Testis (tissue), 3 donors: ENCODE data around the gene MMP23B. TPM values are rescaled to one million over a fixed set of nuclear protein-coding genes. Genes with fewer than 3 reads are reported as not detected.

Experiments used
- DNase-seq: peaks from one replicate; pipeline ENCODE4 v3.0.0-alpha.2; 2019
- H3K27ac ChIP-seq, 2 donors: fragments of 200-600 bp; sonication (generic); one replicate each; pipeline ENCODE4 v1.5.1; 2019
- H3K27me3 ChIP-seq: fragments of 200-600 bp; sonication (generic); one replicate; pipeline ENCODE4 v1.5.1; 2019
- H3K36me3 ChIP-seq: fragments of 200-600 bp; sonication (generic); one replicate; pipeline ENCODE4 v1.5.1; 2017; ENCODE audit warnings: low read depth; ENCODE audit errors: missing control alignments
- H3K4me1 ChIP-seq: fragments of 200-600 bp; sonication (generic); one replicate; pipeline ENCODE4 v1.5.1; 2019
- H3K4me3 ChIP-seq, 2 donors: fragments of 200-600 bp; sonication (generic); one replicate each; pipeline ENCODE4 v1.5.1; 2017 to 2019
- H3K9me3 ChIP-seq: fragments of 200-600 bp; sonication (generic); one replicate; pipeline ENCODE4 v1.5.1; 2017
- POLR2A ChIP-seq: fragments of 450-650 bp; IDR thresholded peaks from one replicate; pipeline ENCODE4 v1.6.1; 2017; ENCODE audit warnings: antibody characterized with exemption, mild to moderate bottlenecking, moderate library complexity
- WGBS, 2 donors: methylation state at CpG; one replicate each; pipeline ENCODE4 v1.1.5; 2018; 5-methylcytosine and 5-hydroxymethylcytosine counted together
- intact Hi-C: fragments of 100-400 bp; cut with DNase I; formaldehyde crosslinking; loops from one replicate; pipeline ENCODE4 v1.15.1; 2023; ENCODE audit warnings: low total_unique reads
- polyA plus RNA-seq: library from polyadenylated mRNA; stranded (reverse); fragments of 350-450 nt; fragmentation: Illumina TruSeq; extraction: RNeasy Lipid Tissue Mini Kit (QIAGEN cat#74804); gene quantifications from one replicate; pipeline ENCODE4 v1.2.3, GENCODE V29; 2014; ENCODE audit warnings: low read depth, low replicate concordance; ENCODE audit not compliant: insufficient read depth
- total RNA-seq, 2 donors: library from RNA; depleted of rRNA; stranded (reverse); fragments of >200 nt; gene quantifications; one replicate each; pipeline ENCODE4 v1.2.3, GENCODE V29; 2016
- TF ChIP-seq, protein P1 (sequence below), 3 experiments: fragments of 450-650 bp in 2 of 3; fragments of 200-600 bp in 1 of 3; sonication (generic) in 1 of 3; IDR thresholded peaks; one replicate each; pipeline ENCODE4 v1.5.1; 2016 to 2019; ENCODE audit warnings: antibody characterized with exemption in 3 of 3, mild to moderate bottlenecking in 2 of 3, moderate library complexity in 1 of 3

Gene MMP23B
- total and polyA plus RNA-seq, 3 donors from 2014 or later, result 13.1 to 50.2 (median 49.0) TPM

GRCh38 chr1:1616838-1617237 lies 15.1 kb upstream of the MMP23B start:
- DNase-seq, result no peak
- TF ChIP-seq, protein P1, sequence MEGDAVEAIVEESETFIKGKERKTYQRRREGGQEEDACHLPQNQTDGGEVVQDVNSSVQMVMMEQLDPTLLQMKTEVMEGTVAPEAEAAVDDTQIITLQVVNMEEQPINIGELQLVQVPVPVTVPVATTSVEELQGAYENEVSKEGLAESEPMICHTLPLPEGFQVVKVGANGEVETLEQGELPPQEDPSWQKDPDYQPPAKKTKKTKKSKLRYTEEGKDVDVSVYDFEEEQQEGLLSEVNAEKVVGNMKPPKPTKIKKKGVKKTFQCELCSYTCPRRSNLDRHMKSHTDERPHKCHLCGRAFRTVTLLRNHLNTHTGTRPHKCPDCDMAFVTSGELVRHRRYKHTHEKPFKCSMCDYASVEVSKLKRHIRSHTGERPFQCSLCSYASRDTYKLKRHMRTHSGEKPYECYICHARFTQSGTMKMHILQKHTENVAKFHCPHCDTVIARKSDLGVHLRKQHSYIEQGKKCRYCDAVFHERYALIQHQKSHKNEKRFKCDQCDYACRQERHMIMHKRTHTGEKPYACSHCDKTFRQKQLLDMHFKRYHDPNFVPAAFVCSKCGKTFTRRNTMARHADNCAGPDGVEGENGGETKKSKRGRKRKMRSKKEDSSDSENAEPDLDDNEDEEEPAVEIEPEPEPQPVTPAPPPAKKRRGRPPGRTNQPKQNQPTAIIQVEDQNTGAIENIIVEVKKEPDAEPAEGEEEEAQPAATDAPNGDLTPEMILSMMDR (IDR thresholded peaks at IDR 0.05), result no peak
- no peak for TF ChIP-seq POLR2A
- Histone ChIP-seq H3K27ac (no peak overlapping the region), H3K36me3 (no peaks in the 10 kb centered on the region), H3K4me1 (peaks cover 19% of the 10 kb centered on the region), H3K9me3 (no peaks in the 10 kb centered on the region), H3K4me3 (peak overlapping the region in 1 of 2 donors; percentile 98), H3K27me3 (no peaks in the 10 kb centered on the region)
- 68 to 69% methylated on average over 15 to 19 of the region's 19 CpGs for WGBS, 2 donors
- intact Hi-C loops, result no loop called here

GRCh38 chr1:1617516-1617915 lies 14.5 kb upstream of the MMP23B start:
- Histone ChIP-seq H3K4me3 (no peak overlapping the region), H3K9me3 (no peaks in the 10 kb centered on the region), H3K27me3 (no peaks in the 10 kb centered on the region), H3K36me3 (no peaks in the 10 kb centered on the region), H3K27ac (no peak overlapping the region), H3K4me1 (peaks cover 19% of the 10 kb centered on the region)
- intact Hi-C loops, result no loop called here
- no peak for DNase-seq
- TF ChIP-seq, protein P1 (IDR thresholded peaks at IDR 0.05), result no peak
- TF ChIP-seq POLR2A, result no peak
- WGBS, 2 donors, result 87 to 92% methylated on average over 11 of the region's 11 CpGs

DNA sequence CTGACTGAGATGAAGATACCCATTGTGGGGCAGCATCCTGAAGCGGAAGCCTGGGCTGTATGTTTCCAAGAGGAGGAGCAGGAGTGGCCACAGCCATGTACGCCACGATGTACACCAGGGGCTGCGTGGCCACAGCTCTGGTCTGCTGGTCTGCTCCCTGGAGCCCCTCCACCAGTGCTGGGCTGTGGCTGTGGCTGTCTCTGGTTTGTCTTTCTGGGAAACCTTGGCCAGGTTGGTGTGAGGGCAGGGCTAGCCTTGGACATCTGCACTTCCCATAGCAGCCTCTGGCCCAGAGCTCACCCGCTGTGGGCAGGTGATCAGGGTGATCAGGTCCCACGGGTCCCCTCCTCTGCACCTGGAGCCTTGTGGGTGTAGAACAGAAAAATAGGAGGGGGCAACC lies 14.0 kb upstream of the MMP23B start:
- no peak overlapping the region for H3K27ac ChIP-seq
- WGBS, 2 donors, result 87 to 90% methylated on average over 6 of the region's 6 CpGs
- no peak for DNase-seq
- intact Hi-C loops, result no loop called here
- no peaks in the 10 kb centered on the region for H3K9me3 ChIP-seq
- peaks cover 19% of the 10 kb centered on the region for H3K4me1 ChIP-seq
- no peaks in the 10 kb centered on the region for H3K27me3 ChIP-seq
- H3K4me3 ChIP-seq, result no peak overlapping the region
- no peaks in the 10 kb centered on the region for H3K36me3 ChIP-seq
- TF ChIP-seq, protein P1 (IDR thresholded peaks at IDR 0.05), result no peak
- no peak for TF ChIP-seq POLR2A

GRCh38 chr1:1618396-1619068 lies 13.4 kb upstream of the MMP23B start:
- no peaks in the 10 kb centered on the region for H3K27me3 ChIP-seq
- H3K4me1 ChIP-seq, result peaks cover 15% of the 10 kb centered on the region
- no peaks in the 10 kb centered on the region for H3K36me3 ChIP-seq
- WGBS, 2 donors, result 90 to 100% methylated on average over 1 to 9 of the region's 9 CpGs
- no peak for DNase-seq
- no peak overlapping the region for H3K4me3 ChIP-seq
- H3K27ac ChIP-seq, result no peak overlapping the region
- no peaks in the 10 kb centered on the region for H3K9me3 ChIP-seq
- no peak for TF ChIP-seq POLR2A
- TF ChIP-seq, protein P1 (IDR thresholded peaks at IDR 0.05), result no peak
- intact Hi-C loops, result no loop called here

DNA sequence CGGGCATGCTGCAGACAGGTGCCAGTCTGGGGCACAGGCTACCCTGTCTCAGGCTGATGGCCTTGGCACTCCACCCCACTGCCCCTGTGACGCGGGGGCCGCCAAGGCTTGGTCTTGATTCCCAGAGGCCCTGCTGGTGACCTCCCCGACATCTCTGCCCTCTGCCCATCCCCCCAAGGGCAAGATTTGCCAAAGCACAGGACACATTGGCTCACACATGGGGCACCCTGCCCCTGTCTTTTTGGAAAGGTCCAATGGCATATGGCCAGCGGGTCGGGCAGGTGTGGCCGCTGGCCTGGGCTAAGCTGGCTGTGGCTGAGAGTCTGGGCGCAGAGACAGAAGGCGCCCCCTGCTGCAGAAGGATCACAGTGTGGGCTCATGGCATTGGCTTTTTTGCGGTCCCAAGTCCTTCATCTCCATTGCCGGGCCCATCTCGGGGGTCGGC lies 12.0 kb upstream of the MMP23B start:
- H3K27ac ChIP-seq, result no peak overlapping the region
- TF ChIP-seq POLR2A, result no peak
- TF ChIP-seq, protein P1 (IDR thresholded peaks at IDR 0.05), result no peak
- no peaks in the 10 kb centered on the region for H3K9me3 ChIP-seq
- peaks cover 11% of the 10 kb centered on the region for H3K4me1 ChIP-seq
- WGBS, 2 donors, result 65 to 73% methylated on average over 4 to 14 of the region's 14 CpGs
- no peaks in the 10 kb centered on the region for H3K27me3 ChIP-seq
- H3K36me3 ChIP-seq, result no peaks in the 10 kb centered on the region
- H3K4me3 ChIP-seq, result no peak overlapping the region
- intact Hi-C loops, result no loop called here
- DNase-seq, result no peak
